ENCODE results near the gene LLGL2.
"Not testable (repeated sequence)": the region's sequence is repeated elsewhere in the genome, so short reads cannot be mapped to it uniquely, and the experiment has no call there.

The LLGL2 gene

GRCh38 chr17:75592348-75593020, 67.0 kb downstream of the LLGL2 start:
- DNase-seq = no peak

- not testable (repeated sequence) for DNase-seq
These were observed 67.9 kb downstream of the LLGL2 start for GRCh38 chr17:75593430-75593829.

GRCh38 chr17:75594499-75595283, 69.2 kb downstream of the LLGL2 start:
- no peak for DNase-seq

GRCh38 chr17:75595284-75595919, 69.9 kb downstream of the LLGL2 start:
- no peak for DNase-seq

GRCh38 chr17:75595920-75596313, 70.4 kb downstream of the LLGL2 start:
- no peak for DNase-seq

- DNase-seq = no peak
These were observed 71.0 kb downstream of the LLGL2 start for GRCh38 chr17:75596320-75597087.

- peak; percentile 44 for DNase-seq
These were observed 75.8 kb downstream of the LLGL2 start for GRCh38 chr17:75601057-75601987.

GRCh38 chr17:75602644-75603043, 77.1 kb downstream of the LLGL2 start:
- DNase-seq = no peak

- no peak for DNase-seq
These were observed 77.6 kb downstream of the LLGL2 start for GRCh38 chr17:75603123-75603522.

GRCh38 chr17:75604034-75604695, 78.7 kb downstream of the LLGL2 start:
- DNase-seq = no peak

GRCh38 chr17:75605790-75606189, 80.3 kb downstream of the LLGL2 start:
- DNase-seq = no peak

- DNase-seq = no peak
These were observed 81.6 kb downstream of the LLGL2 start for GRCh38 chr17:75607086-75607485.

GRCh38 chr17:75610103-75610984, 84.8 kb downstream of the LLGL2 start:
- DNase-seq = no peak

GRCh38 chr17:75611851-75612429, 86.4 kb downstream of the LLGL2 start:
- DNase-seq = no peak

- no peak for DNase-seq
These were observed 87.6 kb downstream of the LLGL2 start for GRCh38 chr17:75612906-75613626.

GRCh38 chr17:75614006-75614405, 88.5 kb downstream of the LLGL2 start:
- no peak for DNase-seq

GRCh38 chr17:75614556-75615270, 89.2 kb downstream of the LLGL2 start:
- DNase-seq = no peak

GRCh38 chr17:75615301-75615700, 89.8 kb downstream of the LLGL2 start:
- no peak for DNase-seq

Data from inflammatory macrophage treated with lipopolysaccharide for 4 hours (primary cell).